HG03520 (cell line): ENCODE measurements around the gene ITGA2.
"Not testable (repeated sequence)": the region's sequence is repeated elsewhere in the genome, so short reads cannot be mapped to it uniquely, and the experiment has no call there.

Experiments used
- ATAC-seq: cut with Tn5 transposase; IDR thresholded peaks from one replicate; pipeline ENCODE4 v1.9.1; 2021; ENCODE audit warnings: mild to moderate bottlenecking, moderate library complexity; ENCODE audit not compliant: unreplicated experiment

The ITGA2 gene

GRCh38 chr5:52989025-52989780, at the start of gene ITGA2:
Gene ITGA2, plus strand, starts transcription at chr5:52989352. Its CDS starts 117 bp downstream, at chr5:52989469.
- ATAC-seq = no peak

GRCh38 chr5:52943285-52943684, 45.9 kb upstream of the ITGA2 start:
- peak; percentile 47 for ATAC-seq

DNA sequence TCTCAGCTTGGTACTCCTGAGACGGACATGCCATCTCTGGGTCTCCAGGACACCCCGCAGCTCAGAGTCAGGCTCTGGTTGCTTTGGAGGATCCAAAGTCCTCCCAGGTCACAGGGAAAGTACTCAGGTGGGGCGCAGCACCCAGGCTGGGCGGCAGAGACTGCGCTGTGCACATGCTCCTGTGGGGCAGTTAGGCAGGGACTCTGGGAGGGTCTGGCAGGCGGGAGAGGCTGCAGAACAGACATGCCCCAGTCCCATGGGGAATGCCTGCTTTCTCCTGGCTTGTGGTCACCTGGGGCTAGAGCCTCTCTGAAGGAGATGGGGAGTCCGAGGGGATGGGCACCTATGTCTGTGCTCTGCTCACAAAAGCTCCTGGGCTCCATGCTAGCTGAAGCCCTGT, 45.3 kb upstream of the ITGA2 start:
- no peak for ATAC-seq

DNA sequence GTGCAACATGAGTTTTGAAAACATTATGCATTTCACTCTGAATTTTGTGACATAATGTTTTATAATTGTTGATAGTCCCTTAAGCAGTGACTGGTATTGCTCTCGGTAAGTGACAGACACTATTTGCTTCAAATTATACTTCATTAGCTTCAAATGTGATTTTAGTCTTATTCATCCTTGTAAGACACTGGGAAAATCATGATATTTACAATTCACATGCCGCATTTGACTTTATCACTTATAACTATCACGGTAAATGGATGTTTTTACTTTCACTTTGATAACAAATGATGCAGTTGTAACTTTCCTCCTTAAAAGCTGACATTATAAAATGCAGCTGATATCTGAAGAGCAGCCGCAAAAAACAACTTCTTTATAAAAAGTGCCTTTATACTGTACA, 44.1 kb upstream of the ITGA2 start:
- ATAC-seq = no peak

DNA sequence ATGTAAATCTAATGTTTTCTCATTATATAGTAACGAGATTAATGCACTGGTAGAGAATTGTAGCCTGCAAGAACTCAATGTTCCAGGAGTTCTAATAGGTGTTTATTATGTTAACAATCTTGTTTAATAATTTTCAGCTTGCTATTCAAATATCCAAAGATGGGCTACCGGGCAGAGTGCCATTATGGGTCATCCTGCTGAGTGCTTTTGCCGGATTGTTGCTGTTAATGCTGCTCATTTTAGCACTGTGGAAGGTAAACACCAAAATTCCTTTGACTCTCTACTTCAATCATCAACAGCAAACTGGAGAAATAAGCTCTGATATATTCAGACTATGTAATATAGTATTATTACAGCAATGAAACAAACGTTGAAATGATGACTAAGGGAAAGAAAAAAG, 41.9 kb upstream of the ITGA2 start:
- no peak for ATAC-seq

- no peak for ATAC-seq
These were observed 41.3 kb upstream of the ITGA2 start for GRCh38 chr5:52947851-52948250.

GRCh38 chr5:52948418-52949076, 40.6 kb upstream of the ITGA2 start:
- peak; percentile 99 for ATAC-seq

DNA sequence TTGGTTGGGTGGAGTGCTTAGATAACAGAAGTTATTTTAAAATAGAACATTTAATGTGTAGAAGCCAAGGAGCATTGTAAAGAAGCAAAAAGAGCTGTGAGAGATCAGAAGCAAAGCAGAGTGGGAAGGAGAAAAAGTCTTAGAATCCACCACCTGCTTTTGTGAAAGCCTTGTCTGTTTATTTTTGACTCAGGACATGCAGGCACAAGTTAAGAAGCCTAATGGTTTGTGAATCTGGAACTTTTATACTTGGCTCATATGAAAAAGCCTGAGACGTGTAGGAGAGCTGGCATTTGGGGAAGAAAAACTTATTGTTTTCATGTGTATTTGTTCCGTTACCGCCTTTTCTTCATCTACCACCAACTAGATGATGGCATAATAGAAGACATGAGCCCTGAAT, 38.5 kb upstream of the ITGA2 start:
- ATAC-seq = no peak

- no peak for ATAC-seq
These were observed 36.7 kb upstream of the ITGA2 start for GRCh38 chr5:52952483-52952882.

- no peak for ATAC-seq
These were observed 33.1 kb upstream of the ITGA2 start for GRCh38 chr5:52956014-52956413.

DNA sequence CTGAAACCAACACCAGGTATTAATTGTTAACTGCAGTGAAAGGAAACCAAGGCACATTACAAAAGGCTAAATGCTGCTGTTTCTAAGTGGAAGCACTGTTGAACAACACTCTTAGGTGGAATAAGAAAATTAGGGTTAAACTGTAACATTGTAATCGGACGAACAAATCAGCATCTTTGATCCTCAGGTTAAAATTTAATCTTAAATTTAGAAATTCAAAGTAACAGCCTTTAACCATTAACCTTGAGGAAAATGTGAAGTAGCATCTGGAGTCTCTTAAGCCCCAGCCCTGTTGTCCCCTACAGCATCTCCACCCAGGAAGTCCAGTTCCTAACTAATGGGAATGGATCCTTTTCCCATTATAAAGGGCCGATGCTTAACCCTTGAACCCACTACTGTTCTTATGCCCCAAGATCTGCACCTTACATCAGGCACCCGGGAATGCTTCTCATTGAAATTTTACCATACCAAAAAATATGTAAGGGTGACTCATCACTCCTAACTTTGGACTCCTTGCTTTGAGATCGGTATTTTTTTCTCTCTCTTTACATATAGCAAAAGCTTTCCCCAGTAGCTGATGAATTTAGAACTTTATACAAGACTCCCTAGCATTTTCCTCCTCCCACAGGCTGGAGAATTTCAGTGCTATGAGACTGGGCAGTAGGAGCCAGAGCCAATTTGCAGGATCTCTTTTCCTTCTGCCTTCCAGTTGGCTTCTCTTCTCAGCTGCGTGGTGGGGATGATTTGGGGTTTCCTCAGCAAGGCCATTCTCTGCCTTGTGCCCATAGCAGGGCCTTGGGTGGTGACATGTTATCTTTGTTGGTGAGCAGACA, 32.0 kb upstream of the ITGA2 start:
- ATAC-seq = no peak

GRCh38 chr5:52961274-52961681, 27.9 kb upstream of the ITGA2 start:
- ATAC-seq = no peak

DNA sequence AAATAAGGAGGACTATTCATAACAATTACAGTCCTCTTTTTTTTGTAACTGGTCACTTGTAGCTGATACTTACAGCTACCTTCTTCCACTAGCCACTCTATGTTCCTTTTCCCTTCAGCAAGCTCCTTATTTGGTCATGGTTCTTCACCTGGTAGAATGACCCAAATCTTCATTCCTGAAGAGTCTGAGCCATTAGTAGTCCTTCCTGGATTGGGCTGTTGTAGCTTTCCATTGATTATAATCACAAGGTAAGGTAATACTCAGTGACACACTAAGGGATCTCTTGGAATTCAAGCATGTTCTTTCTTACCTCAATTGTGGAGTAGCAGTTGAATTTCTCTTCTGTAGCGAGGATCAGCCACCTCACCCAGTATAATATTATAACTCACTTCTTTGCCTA, 25.5 kb upstream of the ITGA2 start:
- no peak for ATAC-seq

DNA sequence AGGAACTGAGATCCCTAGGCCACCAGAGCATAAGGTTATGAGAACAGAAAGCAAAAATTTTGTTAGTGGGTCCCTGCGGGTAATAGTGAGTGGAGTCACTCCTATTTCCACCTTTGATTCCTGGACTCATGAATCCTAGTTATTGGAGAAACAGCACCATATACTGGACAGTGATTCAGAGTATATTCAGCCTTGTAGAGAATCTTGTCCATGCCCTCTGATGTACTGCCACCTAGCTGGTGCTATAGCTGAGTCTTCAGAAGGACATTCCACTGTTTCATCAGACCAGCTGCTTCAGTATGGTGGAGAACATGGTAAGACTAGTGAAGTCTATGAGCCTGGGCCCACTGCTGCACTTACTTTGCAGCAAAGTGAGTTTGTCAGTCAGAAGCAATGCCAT, 25.0 kb upstream of the ITGA2 start:
- ATAC-seq = no peak

DNA sequence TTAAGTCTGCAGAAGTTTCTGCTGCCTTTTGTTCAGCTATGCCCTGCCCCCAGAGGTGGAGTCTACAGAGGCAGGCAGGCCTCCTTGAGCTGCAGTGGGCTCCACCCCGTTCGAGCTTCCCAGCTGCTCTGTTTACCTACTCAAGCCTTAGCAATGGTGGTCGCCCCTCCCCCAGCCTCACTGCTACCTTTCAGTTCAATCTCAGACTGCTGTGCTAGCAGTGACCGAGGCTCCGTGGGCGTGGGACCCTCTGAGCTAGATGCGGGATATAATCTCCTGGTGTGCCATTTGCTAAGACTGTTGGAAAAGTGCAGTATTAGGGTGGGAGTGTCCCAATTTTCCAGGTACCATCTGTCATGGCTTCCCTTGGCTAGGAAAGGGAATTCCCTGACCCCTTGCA, 13.0 kb upstream of the ITGA2 start:
- not testable (repeated sequence) for ATAC-seq

GRCh38 chr5:52977264-52977897, 11.8 kb upstream of the ITGA2 start:
- ATAC-seq = no peak

GRCh38 chr5:52981507-52981906, 7.6 kb upstream of the ITGA2 start:
- ATAC-seq = no peak

GRCh38 chr5:52983731-52984636, 5.2 kb upstream of the ITGA2 start:
- no peak for ATAC-seq

DNA sequence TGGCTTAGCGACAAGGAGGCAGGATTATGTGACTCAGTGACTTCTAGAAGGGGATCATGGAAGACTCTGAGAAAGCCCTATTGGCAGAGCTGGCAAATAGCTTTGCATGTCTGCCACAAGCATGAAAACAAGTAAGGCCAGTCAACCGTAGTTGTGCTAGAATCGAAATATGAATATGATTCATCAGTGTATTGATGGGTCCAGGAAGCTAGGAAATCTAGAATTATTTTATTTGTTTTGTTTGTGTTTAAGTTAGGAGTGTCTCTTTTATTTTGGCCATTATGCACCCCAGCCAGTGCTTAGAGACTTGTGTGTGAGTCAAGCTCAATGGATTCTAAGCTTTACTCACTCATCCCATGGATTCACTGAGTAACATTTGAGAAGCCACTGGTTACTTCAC, 3.8 kb upstream of the ITGA2 start:
- ATAC-seq = no peak

DNA sequence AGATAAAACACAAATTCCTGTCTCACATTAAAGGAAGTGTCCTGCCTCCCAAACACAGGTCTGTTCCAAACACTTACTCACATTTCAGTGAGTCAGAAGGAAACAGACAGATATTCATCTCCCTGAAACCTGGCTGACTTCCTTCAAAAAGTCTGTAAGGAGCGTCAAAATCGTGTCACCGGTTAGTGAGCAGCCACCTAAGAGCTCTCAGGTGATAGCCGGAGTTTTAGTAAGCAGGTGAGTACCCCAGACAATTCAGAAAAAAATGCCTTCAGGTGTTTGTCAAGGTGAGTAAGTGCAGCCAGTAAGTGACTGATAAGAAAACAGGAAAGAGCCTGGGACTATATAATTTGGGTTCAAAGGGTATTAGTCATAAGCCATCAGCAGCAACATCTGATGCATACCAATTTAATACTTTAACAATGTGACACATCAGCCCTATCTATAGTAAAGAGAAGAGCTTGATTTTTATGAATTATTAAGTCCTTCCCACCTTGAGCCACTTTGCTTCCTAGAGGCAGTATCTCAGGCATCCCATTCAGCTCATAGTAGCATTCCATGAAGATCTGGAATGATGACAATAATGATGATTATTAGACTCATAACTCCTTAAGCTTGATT, 1.3 kb upstream of the ITGA2 start:
- no peak for ATAC-seq
